ENCODE measurements around the gene ADAP1.
"Not testable (repeated sequence)": the region's sequence is repeated elsewhere in the genome, so short reads cannot be mapped to it uniquely, and the experiment has no call there.

The ADAP1 gene

GRCh38 chr7:935874-936385 lies 18.6 kb downstream of the ADAP1 start:
- no peak for DNase-seq

DNA sequence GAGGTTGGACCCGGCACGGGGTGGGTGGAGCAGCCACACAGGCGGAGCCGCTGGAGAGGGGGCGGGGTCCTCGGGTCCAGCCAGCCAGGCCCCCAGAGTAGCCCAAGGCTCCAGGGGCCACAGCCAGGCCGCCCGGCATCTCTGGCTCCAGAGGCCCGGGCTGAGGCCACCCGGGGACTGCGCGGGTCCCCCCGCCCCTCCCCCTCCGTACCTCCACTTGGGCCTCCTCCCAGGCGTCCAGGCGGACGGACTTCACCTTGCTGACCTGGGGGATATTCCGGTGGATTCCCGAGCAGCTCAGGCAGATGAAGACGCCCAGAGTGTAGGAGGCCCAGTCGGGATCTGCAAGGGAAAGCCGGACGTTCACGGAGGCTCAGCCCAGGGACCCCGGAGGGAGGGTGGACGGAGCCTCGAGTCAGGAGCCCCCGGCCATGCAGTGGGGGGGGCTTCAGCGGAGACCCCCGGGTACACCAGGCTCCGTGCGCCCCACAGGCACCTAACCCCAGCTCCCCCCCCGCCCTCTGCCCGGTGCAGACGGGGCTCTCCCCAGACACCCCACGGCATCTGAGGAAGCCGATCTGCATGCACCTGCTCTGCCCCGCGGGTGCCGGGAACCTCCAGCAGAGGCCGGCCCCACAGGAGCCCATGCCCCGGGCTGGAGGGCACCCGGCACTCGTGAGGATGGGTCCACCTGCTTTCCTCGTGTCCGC lies 19.2 kb downstream of the ADAP1 start:
- DNase-seq: no peak

DNA sequence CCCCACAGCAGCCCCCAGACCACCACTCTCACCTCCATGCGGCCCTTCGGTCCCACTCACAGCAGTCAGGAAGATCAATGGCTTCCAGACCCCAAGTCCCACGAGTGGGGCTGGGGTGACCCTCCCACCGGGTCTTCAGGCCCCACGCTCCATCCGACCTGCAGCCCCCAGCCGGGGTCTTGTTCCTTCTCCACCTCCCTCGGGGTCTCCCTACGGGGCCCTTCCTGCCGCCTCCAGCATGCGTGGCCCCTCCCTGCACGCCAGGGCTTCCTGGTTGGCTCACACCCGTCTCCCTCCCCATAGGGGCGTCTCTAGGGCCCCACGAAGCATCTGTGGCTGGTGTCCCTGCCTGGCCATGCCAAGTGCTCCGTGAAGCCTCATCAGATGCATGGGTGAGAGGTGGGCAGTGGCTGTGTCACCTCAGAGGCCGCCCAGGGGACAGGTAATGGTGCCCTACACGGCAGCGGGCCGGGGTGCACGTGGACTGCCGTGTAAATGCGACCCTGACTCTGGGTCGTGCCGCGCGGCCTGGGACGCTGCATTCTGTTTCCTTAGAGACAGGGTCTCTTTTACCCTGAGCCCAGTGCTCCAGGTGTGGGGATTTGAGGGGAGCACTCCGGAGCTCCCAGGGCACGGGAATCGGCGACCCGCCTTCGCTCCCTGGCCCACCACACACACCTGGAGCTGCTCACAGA lies 19.9 kb downstream of the ADAP1 start:
- DNase-seq: no peak

- DNase-seq: no peak
These were observed 21.9 kb downstream of the ADAP1 start for GRCh38 chr7:932651-932975.

DNA sequence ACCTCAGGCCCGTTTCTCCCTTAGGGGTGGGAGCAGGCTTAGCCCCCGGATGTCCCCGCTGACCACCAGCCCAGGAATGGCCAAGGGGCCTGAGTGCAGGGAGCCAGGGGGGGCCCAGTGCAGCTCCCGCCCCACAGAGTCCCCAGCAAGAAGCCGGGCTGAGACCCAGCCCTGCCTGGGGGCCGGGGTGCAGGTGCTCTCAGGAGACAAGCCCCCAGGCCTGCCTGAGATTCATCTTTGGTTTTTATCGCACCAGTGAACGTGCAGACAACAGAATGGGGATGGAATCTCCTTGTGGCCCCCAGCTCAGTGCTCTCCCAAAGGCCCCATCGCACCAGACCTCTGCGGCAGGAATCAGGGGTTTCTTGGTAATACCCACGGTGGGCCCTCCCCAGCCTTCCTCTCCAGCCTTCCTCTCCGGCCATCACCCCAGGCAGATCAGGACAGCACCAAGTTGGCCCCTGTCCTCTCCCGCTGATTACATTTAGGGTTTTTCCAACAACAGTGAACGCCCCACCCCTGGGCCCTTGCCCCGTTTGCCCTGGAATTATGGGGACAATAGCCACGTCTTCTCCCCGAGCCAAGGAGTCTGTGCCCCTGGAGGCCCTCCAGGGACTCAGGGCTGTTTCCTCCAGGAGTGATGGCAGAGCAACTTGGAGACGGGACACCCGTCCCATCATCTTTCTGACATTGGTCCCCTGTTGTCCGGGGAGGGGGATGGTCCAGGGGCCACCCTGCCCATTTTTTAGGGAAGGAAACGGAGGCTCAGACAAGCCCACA lies 22.4 kb downstream of the ADAP1 start:
- no peak for DNase-seq

DNA sequence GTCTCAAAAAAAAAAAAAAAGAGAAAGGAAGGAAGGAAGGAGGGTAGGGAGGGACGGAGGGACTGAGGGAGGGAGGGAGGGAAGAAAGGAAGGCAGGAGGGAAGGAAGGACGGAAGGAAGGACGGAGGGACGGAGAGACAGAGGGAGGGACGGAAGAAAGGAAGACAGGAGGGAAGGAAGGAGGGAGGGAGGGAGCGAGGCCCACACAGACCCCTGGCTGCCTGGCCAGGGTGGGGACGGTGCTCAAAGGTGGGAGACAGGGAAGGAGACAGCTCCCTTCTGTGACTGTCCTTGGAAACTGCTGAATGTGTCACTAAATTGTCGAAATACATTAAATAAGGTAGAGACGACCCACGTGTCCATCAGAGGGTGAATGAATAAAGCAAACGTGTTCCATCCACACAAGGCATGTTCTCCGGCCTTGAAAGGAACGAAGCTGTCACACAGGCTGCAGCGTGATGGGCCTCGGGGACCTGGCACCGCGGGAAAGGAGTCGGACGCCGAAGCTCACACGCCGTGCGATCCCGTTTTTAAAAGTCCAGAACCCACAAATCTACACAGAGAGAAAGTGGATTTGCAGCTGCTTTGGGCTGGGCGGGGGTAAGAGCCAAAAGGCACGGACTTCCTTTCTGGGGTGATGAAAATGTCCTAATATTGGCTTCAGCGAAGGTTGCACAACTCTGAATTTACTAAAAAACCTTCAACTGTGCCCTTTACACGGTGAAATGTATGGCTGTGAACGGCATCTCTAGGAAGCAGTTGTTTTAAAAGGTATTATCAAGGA lies 23.3 kb downstream of the ADAP1 start:
- no peak for DNase-seq

- no peak for DNase-seq
These were observed 25.2 kb downstream of the ADAP1 start for GRCh38 chr7:929311-929711.

- no peak for DNase-seq
These were observed 27.3 kb downstream of the ADAP1 start for GRCh38 chr7:927031-927671.

DNA sequence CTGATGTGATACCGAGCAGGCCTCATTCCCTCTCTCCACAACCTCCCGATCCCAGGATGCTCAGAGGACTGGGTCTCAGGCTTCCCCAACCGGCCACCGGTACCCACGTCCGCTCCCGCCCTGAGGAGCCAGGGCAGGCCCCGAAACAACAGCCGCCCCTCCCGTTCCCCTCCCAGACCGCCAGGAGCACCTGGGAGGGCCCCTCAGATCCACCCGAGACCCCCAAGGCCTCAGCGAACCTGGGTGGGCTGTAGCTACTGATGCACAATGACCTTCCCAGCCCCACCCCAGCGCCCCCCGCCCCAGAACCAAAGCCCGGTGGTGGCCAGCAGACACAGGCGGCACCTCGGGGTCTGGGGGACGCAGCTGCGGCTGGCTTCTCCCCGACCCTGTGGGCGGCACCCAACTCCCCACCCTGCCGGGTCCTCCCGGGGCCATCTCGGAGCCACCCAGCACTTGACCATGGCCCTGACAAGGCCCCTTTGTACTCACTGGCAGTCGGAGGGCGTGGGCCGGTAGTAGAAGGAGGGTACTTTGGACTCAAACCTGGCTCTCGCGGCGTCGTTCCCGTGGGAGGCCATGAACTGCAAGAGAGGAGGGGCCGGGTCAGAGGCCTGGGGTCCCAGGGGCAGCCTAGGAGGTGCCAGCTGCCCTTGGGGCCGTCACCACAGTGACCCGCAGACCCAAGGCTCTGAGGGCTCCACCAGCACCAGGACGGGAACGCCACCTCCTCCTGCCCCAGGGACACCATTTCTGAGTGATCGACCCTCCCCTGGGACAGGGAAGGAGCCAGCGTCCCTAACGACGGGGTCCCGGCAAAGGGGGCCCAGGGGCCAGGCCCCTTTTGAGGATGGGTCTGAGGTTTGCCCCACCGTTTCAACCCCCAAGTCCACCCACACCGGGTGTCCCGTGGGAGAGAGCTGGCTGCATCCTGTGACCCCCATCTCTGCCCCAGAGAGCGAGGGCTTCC lies 28.1 kb downstream of the ADAP1 start:
- DNase-seq: peak; percentile 1

GRCh38 chr7:925601-926000 lies 28.9 kb downstream of the ADAP1 start:
- peak; percentile 39 for DNase-seq

DNA sequence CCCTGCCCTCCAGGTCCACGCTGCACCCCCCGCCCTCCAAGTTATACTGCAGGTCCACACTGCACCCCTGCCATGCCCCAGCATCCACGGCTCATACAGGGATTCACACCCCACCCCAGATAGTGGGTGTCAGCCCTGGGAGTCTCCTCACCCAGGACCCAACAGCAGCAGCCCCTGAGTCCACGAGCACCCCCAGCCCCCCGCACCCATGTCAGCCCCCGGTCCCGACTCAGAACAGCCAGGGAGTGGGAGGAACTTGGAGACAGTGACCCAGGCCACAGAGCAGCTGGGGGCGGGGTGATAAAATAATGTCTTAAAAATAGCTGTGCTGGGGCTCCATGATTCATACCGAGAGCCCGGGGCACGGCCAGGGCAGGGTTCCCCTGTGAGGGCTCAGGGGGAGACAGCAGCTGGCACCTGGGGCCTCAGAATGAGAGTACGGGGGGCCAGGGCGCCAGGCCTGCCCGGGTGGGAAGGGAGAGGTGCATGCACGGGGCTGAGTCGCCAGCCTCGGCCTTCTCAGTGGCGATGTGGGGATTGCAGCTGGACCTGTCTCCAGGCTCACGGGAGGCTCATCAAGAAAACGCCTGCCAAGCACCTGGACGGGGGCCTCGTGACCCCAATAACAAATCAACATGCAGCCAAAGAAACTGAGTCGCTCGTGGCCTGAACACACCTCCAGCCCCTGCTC lies 29.8 kb downstream of the ADAP1 start:
- DNase-seq: peak; percentile 79

DNA sequence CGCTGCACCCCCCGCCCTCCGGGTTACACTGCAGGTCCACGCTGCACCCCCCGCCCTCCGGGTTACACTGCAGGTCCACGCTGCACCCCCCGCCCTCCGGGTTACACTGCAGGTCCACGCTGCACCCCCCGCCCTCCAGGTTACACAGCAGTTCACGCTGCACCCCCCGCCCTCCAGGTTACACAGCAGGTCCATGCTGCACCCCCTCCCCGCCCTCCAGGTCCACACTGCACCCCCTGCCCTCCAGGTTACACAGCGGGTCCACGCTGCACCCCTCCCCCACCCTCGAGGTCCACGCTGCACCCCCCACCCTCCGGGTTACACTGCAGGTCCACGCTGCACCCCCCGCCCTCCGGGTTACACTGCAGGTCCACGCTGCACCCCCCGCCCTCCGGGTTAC lies 30.4 kb downstream of the ADAP1 start:
- not testable (repeated sequence) for DNase-seq

DNA sequence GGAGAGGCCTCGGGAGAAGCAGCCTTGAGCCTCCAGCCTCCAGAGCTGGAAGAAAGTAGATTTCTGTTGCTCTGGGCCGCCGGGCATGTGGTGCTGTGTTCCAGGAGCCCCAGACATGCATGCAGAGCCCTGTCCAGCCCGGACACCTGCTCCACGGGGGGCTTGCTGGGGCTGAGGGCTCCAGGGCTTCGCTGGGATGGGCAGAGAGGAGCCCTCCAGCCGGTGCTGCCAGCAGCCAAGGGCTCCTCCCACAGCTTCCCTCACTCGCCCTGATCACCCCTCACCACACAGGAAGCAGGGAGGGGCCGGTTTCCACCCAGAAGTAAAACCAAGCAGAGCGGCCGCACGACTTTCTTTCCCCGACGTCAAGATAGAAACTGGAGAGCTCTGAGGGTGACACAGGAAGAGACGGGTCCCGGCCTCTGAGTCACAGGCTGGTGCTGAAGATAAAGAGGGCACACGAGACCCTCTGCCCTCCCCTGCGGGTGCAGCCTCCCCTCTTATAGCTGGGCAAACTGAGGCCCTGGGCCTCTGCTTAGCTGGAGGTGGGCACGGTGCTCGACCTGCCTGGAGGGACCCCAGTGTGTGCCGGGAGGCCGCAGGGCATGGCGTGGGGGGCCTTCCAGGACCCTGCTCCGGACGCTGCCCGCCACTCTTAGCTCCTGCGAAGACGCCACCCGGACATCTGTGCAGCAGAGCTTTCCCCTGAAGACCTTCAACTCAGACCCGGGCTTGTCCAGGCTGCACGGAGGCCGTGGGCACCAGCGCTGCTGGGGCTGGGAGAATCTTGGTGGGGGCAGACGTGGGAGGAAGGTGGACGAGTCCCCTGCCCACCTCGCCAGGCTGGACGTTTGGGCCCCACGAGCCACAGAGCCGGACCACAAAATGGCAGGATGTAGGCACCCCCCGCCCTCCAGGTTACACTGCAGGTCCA lies 31.1 kb downstream of the ADAP1 start:
- peak; percentile 94 for DNase-seq

DNA sequence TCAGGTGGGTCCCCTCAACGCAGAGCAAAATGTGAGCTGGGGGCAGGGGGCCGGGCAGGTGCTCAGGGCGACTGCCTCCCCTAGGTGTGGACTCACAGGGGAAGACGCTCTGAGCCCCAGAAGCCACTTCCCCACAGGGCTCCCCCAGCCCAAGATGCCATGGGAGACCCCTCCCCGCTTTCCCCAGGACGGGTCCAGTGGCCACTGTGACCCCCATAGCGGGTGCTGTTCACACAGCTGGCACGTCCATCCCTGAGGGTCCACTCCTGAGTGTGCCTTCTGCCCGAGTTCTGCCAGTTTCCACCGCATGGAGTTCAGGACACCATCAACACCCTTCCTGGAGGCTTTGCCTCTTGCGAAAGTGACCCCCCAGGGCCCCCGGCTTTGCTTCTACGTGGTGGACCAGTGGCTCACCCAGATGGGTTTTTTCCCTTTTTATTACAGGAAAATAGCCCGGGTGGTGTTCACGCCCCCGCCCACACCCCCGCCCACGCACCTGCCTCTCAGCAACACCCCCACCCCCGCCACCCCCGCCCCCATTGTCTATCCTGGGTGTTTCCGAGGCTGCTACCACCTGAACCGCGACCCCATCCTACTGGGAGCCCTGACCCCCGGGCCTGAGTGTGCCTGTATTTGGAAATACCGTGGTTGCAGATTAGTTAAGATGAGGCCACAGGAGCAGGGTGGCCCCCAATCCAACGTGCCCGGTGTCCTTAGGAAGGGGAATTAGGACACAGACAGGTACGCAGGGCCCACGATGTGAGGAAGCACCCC lies 32.0 kb downstream of the ADAP1 start:
- peak; percentile 53 for DNase-seq

GRCh38 chr7:921581-922333 lies 32.7 kb downstream of the ADAP1 start:
- no peak for DNase-seq

DNA sequence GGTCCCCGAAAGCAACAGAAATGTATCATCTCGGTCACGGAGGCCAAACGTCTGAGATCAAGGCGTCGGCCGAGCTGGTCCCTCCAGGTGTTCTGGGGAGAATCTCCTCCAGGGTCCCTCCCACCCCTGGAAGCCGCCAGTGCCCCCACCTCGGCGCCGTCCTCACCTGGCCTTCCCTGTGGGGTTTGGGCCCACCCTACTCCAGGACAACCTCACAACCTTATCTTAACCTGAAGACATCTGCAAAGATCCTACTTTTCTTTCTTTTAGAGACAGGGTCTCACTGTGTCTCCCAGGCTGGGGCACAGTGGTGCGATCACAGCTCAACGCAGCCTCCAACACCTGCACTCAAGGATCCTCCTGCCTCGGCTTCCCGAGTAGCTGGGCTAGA lies 33.4 kb downstream of the ADAP1 start:
- DNase-seq: no peak

DNA sequence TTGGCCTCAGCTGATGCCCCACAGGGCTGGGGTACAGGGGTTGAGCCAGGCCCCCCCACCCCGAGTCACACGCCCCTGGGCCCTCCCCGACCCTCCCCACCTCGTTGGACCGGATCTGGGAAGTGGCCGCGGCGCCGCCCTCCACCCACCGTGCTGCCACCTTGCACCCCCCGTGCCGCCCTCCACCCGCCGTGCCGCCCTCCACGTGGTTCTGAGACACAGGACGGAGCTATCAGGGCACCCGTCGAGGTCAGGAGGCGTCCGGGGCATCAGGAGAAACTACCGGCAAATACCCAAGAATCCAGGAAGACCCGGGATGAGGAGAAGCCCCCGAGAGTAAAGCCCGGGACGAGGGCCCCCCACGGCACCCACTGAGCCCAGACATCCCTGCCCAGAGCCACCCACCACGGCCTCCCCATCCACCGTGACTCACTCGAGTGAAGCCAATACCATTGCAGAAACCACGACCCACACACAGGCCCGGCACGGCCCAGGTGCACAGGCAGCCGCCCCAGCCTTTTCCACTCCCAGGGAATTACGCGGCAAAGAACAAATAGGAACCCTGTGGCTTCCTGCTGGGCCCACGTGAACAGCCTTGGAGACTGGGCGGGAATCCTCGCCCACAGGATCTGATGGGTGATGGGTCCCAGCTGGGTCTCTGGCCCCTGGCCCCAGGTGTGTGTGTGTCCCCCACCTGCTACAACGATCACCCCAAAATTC lies 34.0 kb downstream of the ADAP1 start:
- peak; percentile 49 for DNase-seq

All from activated naive CD4-positive, alpha-beta T cell treated with Interleukin-2 at 50 U/mL for 16 hours (primary cell).